NCI-H1105 treated with DMSO at 0.1 percent for 48 hours (cell line): ENCODE measurements around the gene LTBP4.
"Not testable (repeated sequence)": the region's sequence is repeated elsewhere in the genome, so short reads cannot be mapped to it uniquely, and the experiment has no call there.

Experiments
- DNase-seq: peaks from one replicate; lab custom pipeline; 2025; lab: John Stamatoyannopoulos, UW

LTBP4 gene

DNA sequence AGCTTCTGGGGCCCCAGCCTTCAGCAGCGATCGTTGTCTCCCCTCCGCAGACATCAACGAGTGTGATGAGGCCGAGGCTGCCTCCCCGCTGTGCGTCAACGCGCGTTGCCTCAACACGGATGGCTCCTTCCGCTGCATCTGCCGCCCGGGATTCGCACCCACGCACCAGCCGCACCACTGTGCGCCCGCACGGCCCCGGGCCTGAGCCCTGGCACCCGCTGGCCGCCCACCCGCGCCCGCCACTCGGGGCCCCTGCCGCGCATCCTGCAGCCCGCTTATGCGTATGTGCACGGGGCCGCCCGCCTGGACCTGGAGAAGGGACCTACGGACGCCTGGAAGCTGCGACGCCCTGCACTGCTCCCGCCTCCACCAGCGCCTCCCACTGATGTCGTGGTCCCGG lies 28.2 kb downstream of the LTBP4 start:
- no peak for DNase-seq

DNA sequence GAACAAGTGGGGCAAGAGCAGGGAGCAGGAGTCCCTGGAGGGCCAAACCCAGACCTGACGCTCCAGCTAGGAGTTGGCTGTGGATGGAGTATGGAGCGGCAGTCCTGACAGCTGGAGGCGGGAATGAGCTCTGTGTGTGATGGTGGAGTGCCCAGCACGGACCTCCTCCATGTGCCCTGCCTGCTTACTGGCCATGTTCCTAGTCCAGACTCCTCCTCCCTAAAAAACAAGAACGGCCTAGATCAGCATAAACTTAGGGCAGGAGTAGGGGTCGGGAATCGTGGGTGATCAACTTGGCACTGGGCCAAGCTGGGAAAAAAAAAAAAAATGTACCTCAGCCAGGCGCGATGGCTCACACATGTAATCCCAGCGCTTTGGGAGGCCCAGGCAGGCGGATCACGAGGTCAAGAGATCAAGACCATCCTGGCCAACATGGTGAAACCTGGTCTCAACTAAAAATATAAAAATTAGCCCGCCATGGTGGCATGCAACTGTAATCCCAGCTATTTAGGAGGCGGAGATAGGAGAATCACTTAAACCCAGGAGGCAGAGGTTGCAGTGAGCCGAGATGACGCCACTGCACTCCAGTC lies 29.5 kb downstream of the LTBP4 start:
- DNase-seq, result no peak

DNA sequence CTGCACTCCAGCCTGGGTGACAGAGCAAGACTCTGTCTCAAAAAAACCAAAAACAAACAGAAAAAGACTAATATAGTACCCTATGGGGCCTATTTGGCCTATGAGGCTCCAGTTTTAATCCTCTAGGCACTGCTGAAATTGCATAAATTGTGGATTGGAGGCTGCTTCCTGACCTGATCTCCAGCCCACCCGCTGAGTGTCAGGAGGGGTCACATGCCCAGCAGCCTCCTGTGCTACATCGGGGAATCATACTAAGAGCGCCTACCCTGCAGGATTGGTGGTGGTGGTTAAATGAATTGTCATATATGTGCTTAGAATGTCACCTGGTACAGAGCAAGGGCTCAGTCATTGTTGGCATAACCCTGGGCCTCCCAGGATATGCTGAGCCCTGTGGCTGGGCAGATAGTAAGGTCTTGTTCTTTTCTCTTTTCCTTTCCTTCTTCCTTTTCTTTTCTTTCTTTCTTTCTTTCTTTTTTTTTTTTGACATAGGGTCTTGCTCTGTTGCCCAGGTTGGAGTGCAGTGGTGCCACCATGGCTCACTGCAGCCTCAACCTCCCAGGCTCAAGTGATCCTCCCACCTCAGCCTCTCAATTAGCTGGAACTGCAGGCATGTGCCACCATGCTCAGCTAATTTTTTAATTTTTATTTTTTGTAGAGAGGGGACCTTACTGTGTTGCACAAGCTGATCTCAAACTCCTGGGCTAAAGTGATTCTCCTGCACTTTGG lies 31.3 kb downstream of the LTBP4 start:
- DNase-seq, result no peak

DNA sequence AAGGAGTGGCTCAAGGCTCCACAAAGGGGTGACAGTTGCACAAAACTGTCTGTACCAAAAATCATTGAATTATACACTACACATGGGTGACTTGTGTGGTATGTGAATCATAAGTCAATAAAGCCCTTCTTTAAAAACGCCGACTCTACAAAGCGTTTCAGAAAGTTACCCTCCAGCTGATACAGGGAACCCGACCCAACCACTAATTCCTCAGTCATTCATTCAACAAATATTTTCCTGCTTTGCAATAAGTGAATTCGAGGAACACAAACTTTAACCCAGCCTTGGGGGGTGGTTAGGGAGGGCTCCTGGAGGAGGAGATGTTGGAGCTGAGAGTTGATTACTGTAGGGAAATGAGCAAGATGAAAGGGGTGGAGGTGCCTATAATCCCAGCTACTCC lies 32.0 kb downstream of the LTBP4 start:
- no peak for DNase-seq

DNA sequence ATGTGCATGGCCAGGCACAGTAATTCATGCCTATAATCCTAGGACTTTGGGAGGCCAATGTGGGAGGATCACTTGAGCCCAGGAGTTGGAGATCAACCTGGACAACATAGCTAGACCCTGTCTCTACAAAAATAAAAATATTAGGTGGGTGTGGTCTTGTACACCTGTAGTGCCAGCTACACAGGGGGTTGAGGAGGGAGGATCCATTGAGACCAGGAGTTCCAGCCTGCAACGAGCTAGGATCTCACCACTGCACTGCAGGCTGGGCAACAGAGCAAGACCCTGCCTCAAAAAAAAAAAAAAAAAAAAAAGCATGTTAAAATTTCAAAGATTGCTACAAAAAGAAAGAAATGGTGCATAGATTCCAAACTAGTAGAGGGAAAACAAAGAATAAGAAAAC lies 37.2 kb downstream of the LTBP4 start:
- DNase-seq, result no peak

DNA sequence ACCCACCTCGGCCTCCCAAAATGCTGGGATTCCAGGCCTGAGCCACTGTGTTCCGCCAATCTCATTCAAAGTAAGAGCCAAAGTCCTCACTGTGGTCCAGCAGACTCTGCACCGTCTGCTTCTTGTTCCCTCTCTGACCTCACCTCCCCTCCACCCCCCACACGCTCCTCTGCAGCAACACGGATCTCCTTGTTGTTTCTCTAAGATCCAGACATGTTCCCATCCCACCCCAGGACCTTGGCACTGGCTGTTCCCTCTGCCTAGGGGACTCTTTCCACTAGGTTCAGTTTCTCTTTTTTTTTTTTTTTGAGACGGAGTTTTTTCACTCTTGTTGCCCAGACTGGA lies 38.4 kb downstream of the LTBP4 start:
- DNase-seq, result no peak

DNA sequence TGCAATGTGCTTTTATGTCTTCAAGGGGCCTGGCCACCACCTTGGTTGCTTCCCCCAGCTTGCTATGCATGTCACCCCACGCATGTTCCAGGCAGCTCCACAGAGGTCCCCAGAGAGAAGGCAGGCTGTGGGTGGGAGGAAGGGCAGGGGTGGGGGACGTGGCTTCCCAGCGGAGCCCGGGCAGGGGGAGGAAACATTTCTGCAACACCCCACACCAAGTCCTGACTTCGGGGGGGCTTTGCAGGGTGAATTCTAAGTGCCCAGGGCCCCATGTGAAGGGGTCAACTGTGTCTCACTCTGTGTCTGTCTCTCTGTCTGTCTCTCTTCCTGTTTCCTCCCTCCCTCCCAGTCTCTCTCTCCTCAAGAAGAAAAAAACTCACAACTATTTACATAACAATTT lies 39.6 kb downstream of the LTBP4 start:
- no peak for DNase-seq

DNA sequence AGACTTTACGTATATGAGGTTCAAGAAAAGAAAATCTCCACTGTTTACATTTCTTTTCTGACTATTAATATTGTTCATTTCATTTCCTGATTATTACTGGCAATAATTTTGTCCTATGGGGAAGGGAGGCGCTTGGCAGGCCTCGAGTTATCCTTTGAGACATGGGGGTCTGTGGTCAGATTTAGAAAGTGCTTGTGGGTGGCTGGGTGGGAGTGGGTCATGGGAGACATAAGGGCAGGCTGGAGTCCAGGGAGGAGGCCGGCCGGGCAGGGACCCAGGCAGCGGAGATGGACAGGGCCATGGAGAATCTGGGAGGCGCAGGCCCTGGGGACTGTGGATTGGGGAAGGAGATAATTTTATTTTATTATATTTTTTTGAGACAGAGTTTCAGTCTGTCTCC lies 40.1 kb downstream of the LTBP4 start:
- DNase-seq, result no peak

DNA sequence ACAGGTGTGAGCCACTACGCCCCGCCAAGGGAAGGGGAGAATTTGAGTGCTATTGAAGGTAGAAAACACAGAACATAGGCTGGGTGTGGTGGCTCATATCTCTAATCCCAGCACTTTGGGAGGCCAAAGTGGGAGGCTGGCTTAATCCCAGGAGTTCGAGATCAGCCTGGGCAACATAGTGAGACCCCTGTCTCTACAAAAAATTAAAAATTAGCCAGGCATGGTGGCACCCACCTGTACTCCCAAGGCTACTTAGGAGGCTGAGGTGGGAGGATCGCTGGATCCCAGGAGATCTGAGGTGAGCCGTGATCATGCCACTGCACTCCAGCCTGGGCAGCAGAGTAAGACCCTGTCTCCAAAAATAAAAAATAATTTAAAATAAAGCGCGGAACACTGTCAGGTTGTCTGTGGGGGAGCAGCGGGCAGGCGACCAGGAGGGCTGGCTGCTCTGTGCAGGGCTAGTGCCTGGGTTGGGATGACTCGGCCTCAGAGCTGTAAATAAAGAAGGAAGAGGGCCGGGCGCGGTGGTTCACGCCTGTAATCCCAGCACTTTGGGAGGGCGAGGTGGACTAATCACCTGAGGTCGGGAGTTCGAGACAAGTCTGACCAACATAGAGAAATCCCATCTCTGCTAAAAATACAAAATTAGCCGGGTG lies 41.0 kb downstream of the LTBP4 start:
- no peak for DNase-seq

DNA sequence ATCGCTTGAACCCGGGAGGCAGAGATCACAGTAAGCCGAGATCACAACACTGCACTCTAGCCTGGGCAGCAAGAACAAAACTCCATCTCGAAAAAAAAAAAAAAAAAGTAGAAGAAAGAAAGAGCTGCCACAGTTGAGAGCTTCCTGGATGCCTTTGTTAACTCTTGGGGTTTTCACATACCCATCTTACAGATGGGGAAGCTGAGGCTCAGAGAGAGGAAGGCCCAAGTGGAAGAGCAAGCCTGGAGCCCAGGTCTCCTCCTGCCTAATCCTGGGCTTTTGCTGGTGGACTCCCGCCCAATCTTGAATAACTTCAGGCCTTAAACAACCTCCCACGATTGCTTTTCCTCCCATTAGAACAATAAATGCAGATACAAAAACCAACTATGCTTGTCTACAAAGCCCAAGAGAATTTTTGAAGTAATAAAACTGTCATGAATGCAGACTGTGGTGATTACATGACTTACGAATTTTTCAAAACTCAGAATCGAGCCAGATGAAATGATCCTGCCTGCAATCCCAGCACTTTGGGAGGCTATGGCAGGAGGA lies 41.7 kb downstream of the LTBP4 start:
- DNase-seq, result no peak

DNA sequence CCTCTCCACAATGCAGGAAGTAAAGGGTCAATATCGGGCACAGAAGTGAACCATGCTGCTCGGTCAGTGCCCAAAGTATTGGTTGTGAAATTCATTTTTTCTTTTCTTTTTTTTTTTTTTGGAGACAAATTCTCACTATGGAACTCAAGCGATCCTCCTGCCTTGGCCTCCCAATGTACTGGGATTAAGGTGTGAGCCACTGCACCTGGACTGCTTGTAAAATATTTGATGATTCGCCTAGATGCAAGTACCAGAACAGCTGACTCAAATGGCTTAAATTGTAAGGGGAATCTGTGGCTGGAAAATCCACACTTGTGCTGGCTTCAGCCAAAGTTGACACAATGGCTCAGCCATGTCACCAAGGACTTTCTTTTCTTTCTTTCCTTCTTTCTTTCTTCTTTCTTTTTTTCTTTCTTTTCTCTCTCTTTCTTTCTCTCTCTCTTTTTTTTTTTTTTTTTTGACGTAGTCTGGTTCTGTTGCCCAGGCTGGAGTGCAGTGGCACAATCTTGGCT lies 45.6 kb downstream of the LTBP4 start:
- DNase-seq, result no peak

DNA sequence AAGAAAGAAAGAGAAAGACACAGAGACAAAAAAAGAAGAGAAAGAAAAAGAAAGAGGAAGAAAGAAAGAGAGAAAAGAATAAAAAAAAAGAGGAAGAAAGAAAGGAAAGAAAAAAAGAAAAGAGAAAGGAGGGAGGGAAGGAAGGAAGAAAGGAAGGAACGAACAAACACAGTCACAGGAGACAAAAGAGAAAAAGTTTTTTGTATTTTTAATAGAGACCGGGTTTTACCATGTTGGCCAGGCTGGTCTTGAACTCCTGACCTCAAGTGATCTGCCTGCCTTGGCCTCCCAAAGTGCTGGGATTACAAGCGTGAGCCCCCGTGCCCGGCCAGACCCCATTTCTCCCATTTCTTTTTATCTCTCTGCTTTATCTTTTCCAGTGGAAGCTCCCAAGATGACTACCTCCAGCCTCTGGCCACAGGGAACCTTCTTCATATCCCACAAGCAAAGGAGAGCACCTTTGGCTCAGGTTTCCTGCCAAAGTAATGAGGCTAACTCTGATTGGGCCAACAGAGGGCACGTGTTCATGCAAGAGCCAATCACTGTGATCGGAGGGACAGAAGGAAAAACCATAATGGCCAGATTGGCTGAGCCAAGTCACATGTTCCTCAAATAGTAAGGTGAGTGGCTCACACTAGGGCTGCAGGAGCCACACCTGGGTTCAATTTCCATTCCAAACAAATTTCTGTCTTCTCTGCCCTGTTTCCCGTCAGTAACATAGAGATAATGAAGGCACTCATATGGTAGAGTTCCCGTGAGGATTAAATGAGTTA lies 48.9 kb downstream of the LTBP4 start:
- not testable (repeated sequence) for DNase-seq

DNA sequence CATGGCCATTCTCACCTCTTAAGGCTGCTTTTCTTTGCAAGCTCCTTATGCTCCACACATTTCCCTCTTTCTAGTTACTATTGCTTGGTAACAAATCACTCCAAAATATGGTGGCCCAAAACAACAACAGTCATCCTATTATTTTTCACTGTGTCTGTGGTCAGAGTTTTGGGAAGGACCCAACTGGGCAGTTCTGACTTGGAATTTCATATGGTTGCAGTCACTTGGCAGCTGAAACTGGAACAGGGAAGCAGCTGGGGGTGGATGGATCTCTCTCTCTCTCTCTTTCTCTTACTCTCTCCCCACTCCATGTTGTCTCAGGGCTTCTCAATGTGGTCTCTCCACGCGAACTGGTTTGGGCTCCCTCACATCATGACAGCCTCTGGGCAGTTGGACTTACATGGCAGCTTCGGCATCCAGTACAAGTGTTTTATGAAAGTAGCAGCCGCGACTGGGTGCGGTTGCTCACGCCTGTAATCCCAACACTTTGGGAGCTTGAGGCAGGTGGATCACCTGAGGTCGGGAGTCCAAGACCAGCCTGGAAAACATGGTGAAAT lies 49.7 kb downstream of the LTBP4 start:
- DNase-seq, result no peak

DNA sequence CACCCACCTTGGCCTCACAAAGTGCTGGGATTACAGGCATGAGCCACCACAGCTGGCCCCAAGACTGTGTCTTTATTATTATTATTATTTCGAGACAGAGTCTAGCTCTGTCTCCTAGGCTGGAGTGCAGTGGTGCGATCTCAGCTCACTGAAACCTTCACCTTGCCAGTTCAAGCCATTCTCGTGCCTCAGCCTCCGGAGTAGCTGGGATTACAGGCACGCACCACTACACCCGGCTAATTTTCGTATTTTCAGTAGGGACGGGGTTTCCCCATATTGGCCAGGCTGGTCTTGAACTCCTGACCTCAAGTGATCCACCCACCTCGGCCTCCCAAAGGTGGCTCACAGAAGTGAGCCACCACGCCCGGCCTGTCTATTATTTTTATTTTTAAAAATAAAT lies 51.1 kb downstream of the LTBP4 start:
- DNase-seq, result not testable (repeated sequence)

DNA sequence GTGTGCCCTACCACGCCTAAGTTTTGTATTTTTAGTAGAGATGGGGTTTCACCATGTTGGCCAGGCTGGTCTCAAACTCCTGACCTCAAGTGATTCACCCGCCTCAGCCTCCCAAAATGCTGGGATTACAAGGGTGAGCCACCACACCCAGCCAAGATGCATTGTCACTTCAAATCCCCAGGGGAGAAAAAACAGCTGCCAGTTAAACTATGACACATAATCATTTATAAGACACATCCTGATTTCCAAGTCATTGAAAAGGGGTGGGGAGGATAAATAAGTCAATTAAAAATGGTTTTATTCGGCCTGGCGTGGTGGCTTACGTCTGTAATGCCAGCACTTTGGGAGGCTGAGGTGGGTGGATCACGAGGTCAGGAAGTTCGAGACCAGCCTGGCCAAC lies 54.5 kb downstream of the LTBP4 start:
- DNase-seq, result not testable (repeated sequence)

DNA sequence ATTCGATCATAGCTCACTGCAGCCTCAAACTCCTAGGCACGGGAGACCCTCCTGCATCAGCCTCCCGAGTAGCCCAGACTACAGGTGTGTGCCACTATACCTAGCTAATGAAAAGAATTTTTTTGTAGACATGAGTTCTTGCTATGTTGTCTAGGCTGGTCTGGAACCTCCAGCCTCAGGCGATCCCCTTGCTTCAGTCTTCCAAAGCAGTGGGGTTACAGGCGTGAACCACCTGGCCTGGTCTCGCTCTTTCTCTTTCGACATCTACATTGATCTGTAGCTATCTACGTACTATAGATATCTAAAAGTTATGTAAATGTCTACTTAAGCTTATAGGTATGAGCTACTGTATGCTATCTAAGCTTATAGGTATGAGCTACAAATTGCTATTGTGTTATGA lies 56.9 kb downstream of the LTBP4 start:
- DNase-seq, result no peak

DNA sequence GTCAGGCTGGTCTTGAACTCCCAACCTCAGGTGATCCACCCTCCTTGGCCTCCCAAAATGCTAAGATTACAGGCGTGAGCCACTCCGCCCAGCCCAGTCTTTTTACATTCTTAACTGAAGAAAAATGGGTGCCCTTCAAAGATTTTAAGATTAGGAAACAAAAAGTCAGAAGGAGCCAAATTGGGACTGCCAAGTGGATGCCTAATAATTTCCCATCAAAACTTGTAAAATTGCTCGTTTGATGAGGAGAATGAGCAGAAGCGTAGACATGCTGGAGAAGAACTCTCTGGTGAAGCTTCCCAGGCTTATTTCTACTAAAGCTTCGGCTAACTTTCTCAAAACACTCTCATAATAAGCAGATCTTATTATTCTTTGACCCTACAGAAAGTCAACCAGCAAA lies 57.9 kb downstream of the LTBP4 start:
- no peak for DNase-seq

DNA sequence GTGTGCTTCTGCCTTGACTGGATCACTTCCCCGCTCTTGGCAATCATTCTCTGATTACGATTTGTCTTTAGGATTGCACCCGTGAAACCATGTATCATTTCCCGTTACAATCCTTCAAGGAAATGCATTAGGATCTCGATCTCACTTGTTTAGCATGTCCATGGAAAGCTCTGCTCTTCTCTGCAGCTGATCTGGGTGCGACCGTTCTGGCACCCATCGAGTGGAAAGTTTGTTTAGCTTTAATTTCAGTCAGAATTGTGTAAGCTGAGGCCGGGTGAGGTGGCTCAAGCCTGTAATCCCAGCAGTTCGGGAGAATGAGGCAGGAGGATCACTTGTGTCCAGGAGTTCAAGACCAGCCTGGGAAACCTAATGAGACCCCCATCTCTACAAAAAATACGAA lies 58.4 kb downstream of the LTBP4 start:
- DNase-seq, result no peak

DNA sequence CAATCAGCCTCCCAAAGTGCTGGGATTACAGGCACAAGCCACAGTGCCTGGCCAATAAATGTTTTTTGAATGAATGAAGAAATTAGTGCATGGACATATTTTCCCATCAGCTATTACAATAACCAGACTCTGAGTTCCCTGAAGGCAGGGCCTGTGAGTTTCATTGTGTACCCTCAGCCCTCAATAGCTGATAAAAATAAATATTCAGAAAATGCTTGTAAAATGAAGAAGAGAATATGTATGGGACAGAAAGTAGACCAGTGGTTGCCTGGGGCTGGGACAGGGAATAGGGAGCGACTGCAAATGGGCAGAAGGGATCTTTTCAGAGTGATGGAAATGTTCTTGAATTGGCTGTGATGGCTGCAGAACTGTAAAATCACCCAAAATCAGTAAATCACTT lies 60.4 kb downstream of the LTBP4 start:
- no peak for DNase-seq

DNA sequence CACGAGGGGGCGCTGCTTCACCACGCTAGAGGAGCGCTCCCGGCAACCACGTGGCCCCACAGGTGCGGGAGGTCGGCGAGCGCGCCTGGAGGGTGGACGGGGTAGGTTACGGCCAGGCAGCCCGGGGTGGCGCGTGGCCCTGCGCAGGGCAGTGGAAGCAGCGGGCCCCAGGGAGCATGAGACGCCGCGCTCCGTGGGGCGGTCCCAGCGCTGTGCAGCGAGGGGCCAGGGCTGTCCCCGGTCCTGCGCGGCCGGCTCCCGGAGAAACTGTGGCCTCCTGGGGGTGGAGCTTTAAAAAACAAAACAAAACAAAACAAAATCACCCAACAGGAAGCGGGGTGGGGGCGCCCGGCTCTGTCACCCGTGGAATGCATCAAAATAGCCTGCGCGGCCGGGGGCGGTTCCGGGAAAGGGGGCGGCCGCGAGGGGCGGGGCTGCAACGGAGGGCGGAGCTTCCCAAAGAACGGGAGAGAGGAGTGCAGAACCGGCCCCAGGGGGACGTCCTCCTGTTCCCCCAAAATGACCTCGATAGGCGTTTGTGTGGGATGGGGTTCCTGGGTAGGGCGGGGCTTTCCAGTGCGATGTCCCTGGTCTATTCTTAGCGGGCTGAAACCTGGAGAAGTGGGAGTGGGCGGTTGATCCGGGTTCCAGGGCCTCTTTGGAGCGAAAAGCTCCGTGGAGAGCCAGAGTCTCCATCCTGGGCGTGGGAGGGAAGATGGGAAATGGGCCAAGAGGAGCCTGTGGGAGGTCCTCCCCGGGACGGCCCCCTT lies 61.9 kb downstream of the LTBP4 start:
- peak; percentile 75 for DNase-seq
